LNCaP clone FGC (cell line): ENCODE measurements around the gene SELENOF.

Experiments used
- DNase-seq: peaks from one replicate; pipeline ENCODE4 v3.0.0-alpha.2; 2011; ENCODE audit warnings: low read depth
- H3K4me3 ChIP-seq: 2 replicates; pipeline ENCODE4 v1.5.1; 2011; ENCODE audit warnings: mild to moderate bottlenecking, low read depth, low read length, control low read depth
- CTCF ChIP-seq: IDR thresholded peaks from 2 replicates; pipeline ENCODE4 v1.5.1; 2012; ENCODE audit warnings: mild to moderate bottlenecking; ENCODE audit not compliant: control insufficient read depth, insufficient read depth; ENCODE audit errors: extremely low read depth

Gene SELENOF

GRCh38 chr1:86938450-86938849 is 24.5 kb upstream of the SELENOF start:
- TF ChIP-seq CTCF, result no peak
- DNase-seq, result no peak
- no peak overlapping the region for H3K4me3 ChIP-seq

- TF ChIP-seq CTCF, result no peak
- DNase-seq, result no peak
- H3K4me3 ChIP-seq, result no peak overlapping the region
Measured at GRCh38 chr1:86933562-86934377, 19.8 kb upstream of the SELENOF start.

DNA sequence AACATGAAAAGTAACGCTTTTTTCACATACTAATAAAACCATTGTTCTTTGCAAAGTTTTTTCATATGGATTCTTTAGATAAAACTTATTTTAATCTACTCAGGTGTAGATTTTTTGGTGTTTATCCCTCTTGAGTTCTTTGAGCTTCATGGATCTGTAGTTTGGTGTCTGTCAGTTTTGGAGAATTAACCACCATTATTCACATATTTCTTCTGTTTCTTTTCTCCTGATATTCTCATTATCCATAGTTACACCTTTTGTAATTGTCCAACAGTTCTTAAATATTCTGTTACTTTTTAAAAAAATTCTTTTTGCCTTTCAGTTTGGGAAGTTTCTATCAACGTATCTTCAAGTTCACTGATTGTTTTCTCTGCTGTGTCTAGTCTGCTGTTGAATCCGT is 19.1 kb upstream of the SELENOF start:
- no peak overlapping the region for H3K4me3 ChIP-seq
- no peak for DNase-seq
- no peak for TF ChIP-seq CTCF

DNA sequence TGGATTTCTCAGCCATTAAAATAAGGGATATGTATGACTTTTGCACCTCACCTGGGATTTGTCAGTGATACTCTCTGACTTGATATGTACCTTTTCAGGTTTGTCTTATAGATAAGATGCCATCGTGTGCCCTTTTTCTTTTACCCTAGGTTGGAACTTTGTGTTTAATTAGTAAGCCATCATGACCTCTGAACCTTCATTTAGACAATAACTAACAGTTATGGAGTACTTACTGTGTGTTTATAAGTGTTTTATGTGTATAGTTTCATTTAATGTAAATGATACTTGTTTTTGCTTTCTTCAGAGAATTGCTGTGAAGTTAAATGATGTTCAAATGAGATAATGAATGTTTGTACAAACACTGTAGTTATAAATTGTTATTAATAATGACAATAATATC is 14.9 kb upstream of the SELENOF start:
- TF ChIP-seq CTCF, result no peak
- no peak for DNase-seq
- no peak overlapping the region for H3K4me3 ChIP-seq

DNA sequence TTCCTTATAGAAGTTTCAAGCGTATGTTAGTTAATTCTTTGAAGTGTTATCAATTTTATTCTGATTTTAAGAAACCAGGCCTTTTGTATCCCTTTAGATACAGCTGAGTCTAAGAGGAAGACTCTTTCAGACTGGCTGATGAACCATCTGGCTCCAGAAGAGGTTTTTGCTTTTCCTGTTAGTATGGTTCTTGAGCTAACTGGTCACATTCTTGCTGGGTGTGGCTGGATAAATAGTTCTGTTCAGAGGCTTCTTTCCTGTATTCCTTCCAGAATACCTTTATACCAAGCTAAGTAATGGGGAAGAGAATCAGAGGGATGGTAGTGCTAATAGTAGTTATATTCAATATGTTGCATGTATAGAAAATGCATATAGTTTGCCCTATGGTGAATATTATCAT is 13.0 kb upstream of the SELENOF start:
- H3K4me3 ChIP-seq, result no peak overlapping the region
- no peak for DNase-seq
- no peak for TF ChIP-seq CTCF

DNA sequence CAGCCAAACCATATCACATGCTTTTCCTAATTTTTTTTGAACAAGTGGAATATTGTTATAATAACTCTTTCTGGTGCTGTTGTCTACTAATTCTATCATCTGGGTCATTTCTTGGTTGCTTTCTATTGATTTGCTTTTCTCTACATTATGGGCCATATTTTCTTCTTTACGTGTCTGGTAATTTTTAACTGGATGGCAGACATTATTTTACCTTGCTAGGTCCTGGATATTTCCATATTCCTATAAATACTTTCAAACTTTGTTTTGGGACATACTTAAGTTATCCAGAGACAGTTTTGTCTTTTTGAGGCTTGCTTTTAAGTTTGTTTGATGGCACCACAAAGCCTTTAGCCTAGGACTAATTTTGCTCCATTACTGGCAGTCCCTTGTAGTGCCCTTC is 11.8 kb upstream of the SELENOF start:
- no peak for TF ChIP-seq CTCF
- no peak for DNase-seq

GRCh38 chr1:86924324-86924960 is 10.5 kb upstream of the SELENOF start:
- no peak for TF ChIP-seq CTCF
- no peak for DNase-seq
- H3K4me3 ChIP-seq, result no peak overlapping the region

More for the DNA sequence above, 11.8 kb upstream of the SELENOF start:
- no peak overlapping the region for H3K4me3 ChIP-seq
